Natural killer cell (primary cell): ENCODE results near the gene HRK. TPM values are rescaled to one million over a fixed set of nuclear protein-coding genes. Genes with fewer than 3 reads are reported as not detected.

Experiments used
- ATAC-seq, 3 donors: fragments of 150-1000 bp in 2 of 3; fragments of 200-7000 bp in 1 of 3; cut with Tn5 transposase; 1 replicate in 1 of 3; 2 replicates in 2 of 3; pipeline ENCODE4 v1.10.0; 2021; ENCODE audit warnings: mild to moderate bottlenecking in 2 of 3, moderate library complexity in 2 of 3
- DNase-seq, 2 donors: peaks; one replicate each; pipeline versions ENCODE4 v3.0.0 to v3.0.0-alpha.2; 2013 to 2021; ENCODE audit warnings: mixed read lengths in 1 of 2
- H3K27ac ChIP-seq: one replicate; pipeline ENCODE4 v1.5.1; 2013; ENCODE audit warnings: mild to moderate bottlenecking, low read length
- H3K27me3 ChIP-seq: one replicate; pipeline ENCODE4 v1.6.1; 2013; ENCODE audit warnings: low read length; ENCODE audit not compliant: control insufficient read depth, insufficient read depth
- H3K36me3 ChIP-seq: one replicate; pipeline ENCODE4 v1.6.1; 2013; ENCODE audit warnings: low read length; ENCODE audit not compliant: control insufficient read depth, insufficient read depth
- H3K4me1 ChIP-seq: one replicate; pipeline ENCODE4 v1.6.1; 2013; ENCODE audit warnings: low read length; ENCODE audit not compliant: control insufficient read depth, insufficient read depth
- H3K4me3 ChIP-seq: one replicate; pipeline ENCODE4 v1.5.1; 2013; ENCODE audit warnings: low read length
- H3K9me3 ChIP-seq: one replicate; pipeline ENCODE4 v1.6.1; 2013; ENCODE audit warnings: low read length; ENCODE audit not compliant: control insufficient read depth, insufficient read depth
- H3K27ac Mint-ChIP-seq, 2 donors: one replicate each; pipeline ENCODE4 v1.8.0; 2022; ENCODE audit warnings: mild to moderate bottlenecking in 2 of 2, mixed read lengths in 2 of 2, moderate library complexity in 1 of 2
- H3K27me3 Mint-ChIP-seq, 2 donors: one replicate each; pipeline ENCODE4 v1.8.0; 2022; ENCODE audit warnings: low read depth in 2 of 2, mixed read lengths in 2 of 2
- H3K36me3 Mint-ChIP-seq: one replicate; pipeline ENCODE4 v1.8.0; 2022; ENCODE audit warnings: mixed read lengths
- H3K4me1 Mint-ChIP-seq, 2 donors: one replicate each; pipeline ENCODE4 v1.8.0; 2022; ENCODE audit warnings: mixed read lengths in 2 of 2
- H3K4me3 Mint-ChIP-seq: one replicate; pipeline ENCODE4 v1.8.0; 2022; ENCODE audit warnings: mild to moderate bottlenecking, moderate library complexity, mixed read lengths
- H3K9me3 Mint-ChIP-seq, 2 donors: one replicate each; pipeline ENCODE4 v1.8.0; 2022; ENCODE audit warnings: mixed read lengths in 2 of 2
- CTCF ChIP-seq: fragments of 200-600 bp; IDR thresholded peaks from one replicate; pipeline ENCODE4 v1.8.0; 2022; ENCODE audit warnings: antibody characterized with exemption
- WGBS: methylation state at CpG from one replicate; pipeline ENCODE4 v1.1.7; 2013; ENCODE audit warnings: missing lambda C conversion rate; ENCODE audit not compliant: insufficient coverage; 5-methylcytosine and 5-hydroxymethylcytosine counted together
- intact Hi-C: fragments of 100-400 bp; cut with micrococcal nuclease; formaldehyde crosslinking; loops from one replicate; pipeline ENCODE4 v1.14.2; 2022
- total RNA-seq, 4 donors: library from RNA; stranded (reverse); fragments of 120-200 nt in 1 of 4; gene quantifications; one replicate each; pipeline versions ENCODE4 v1.2.3 to v1.2.4, GENCODE V29; 2013 to 2022

Gene HRK
- total RNA-seq, 3 donors from 2014 or later (not counting 1 experiment from before 2014, with no cell fraction given) = 0.15 TPM; not detected in 2

- Mint-ChIP-seq H3K4me1 (peaks cover 80 to 82% of the 10 kb centered on the region in 2 donors), H3K27ac (peak overlapping the region in 1 of 2 donors; percentile 43), H3K36me3 (no peaks in the 10 kb centered on the region), H3K27me3 (no peaks in the 10 kb centered on the region), H3K9me3 (no peaks in the 10 kb centered on the region), H3K4me3 (no peak overlapping the region)
- DNase-seq = peak in 1 of 2 donors; percentile 21
- H3K4me3 ChIP-seq = no peak overlapping the region
- no peaks in the 10 kb centered on the region for H3K9me3 ChIP-seq
- H3K36me3 ChIP-seq = no peaks in the 10 kb centered on the region
- no peak overlapping the region for H3K27ac ChIP-seq
- no peak for TF ChIP-seq CTCF
- intact Hi-C loops = no loop called here
- 40% methylated on average over 1 of the region's 2 CpGs for WGBS
- H3K27me3 ChIP-seq = no peaks in the 10 kb centered on the region
- no peak for ATAC-seq
- peaks cover 30% of the 10 kb centered on the region for H3K4me1 ChIP-seq
Measured at GRCh38 chr12:116922194-116922897, 41.1 kb upstream of the HRK start.

- H3K4me1 Mint-ChIP-seq = peaks cover 80 to 83% of the 10 kb centered on the region in 2 donors
- no peak for TF ChIP-seq CTCF
- Histone ChIP-seq H3K36me3 (no peaks in the 10 kb centered on the region), H3K4me3 (no peak overlapping the region), H3K27ac (no peak overlapping the region), H3K9me3 (no peaks in the 10 kb centered on the region), H3K4me1 (peaks cover 38% of the 10 kb centered on the region), H3K27me3 (no peaks in the 10 kb centered on the region)
- peaks cover 0 to 2% of the 10 kb centered on the region in 2 donors for H3K9me3 Mint-ChIP-seq
- DNase-seq (no peak), ATAC-seq (no peak)
- no peaks in the 10 kb centered on the region for H3K36me3 Mint-ChIP-seq
- peak overlapping the region in 1 of 2 donors; percentile 50 for H3K27ac Mint-ChIP-seq
- 33% methylated on average over 1 of the region's 3 CpGs for WGBS
- intact Hi-C loops = no loop called here
- H3K4me3 Mint-ChIP-seq = peak overlapping the region; percentile 17
- H3K27me3 Mint-ChIP-seq = peaks cover 0 to 3% of the 10 kb centered on the region in 2 donors
Measured at GRCh38 chr12:116920939-116921338, 39.7 kb upstream of the HRK start.

- TF ChIP-seq CTCF = no peak
- H3K27me3 ChIP-seq = no peaks in the 10 kb centered on the region
- Mint-ChIP-seq H3K27me3 (peaks cover 0 to 3% of the 10 kb centered on the region in 2 donors), H3K4me1 (peaks cover 74 to 77% of the 10 kb centered on the region in 2 donors), H3K27ac (peak overlapping the region in 1 of 2 donors; percentile 50), H3K4me3 (no peak overlapping the region), H3K9me3 (peaks cover 0 to 2% of the 10 kb centered on the region in 2 donors), H3K36me3 (no peaks in the 10 kb centered on the region)
- whole genome bisulfite sequencing = 79% methylated on average over 6 of the region's 6 CpGs
- H3K4me1 ChIP-seq = peaks cover 30% of the 10 kb centered on the region
- ATAC-seq = no peak
- DNase-seq = no peak
- intact Hi-C loops = no loop called here
- no peaks in the 10 kb centered on the region for H3K9me3 ChIP-seq
- no peak overlapping the region for H3K4me3 ChIP-seq
- H3K36me3 ChIP-seq = no peaks in the 10 kb centered on the region
- no peak overlapping the region for H3K27ac ChIP-seq
Measured at GRCh38 chr12:116919706-116920485, 38.7 kb upstream of the HRK start.
